DND-41 (cell line): ENCODE measurements around the gene USP9X.
"Not testable (repeated sequence)": the region's sequence is repeated elsewhere in the genome, so short reads cannot be mapped to it uniquely, and the experiment has no call there.

Source experiments
- ATAC-seq: fragments of 200-7000 bp; cut with Tn5 transposase; 3 replicates; pipeline ENCODE4 v1.9.1; 2021; ENCODE audit warnings: low read depth; ENCODE audit not compliant: insufficient read depth
- DNase-seq: peaks from one replicate; pipeline ENCODE4 v3.0.0-alpha.2; 2020
- H2AFZ ChIP-seq: 2 replicates; pipeline ENCODE4 v1.6.0; 2012; ENCODE audit warnings: low read depth, low read length
- H3K27ac ChIP-seq: 2 replicates; pipeline ENCODE4 v1.5.1; 2012; ENCODE audit warnings: low read length, inconsistent platforms
- H3K27me3 ChIP-seq: fragments of 200-600 bp; sonication (generic); 2 replicates; pipeline ENCODE4 v1.6.0; 2012; ENCODE audit warnings: low read length, mild to moderate bottlenecking, inconsistent platforms; ENCODE audit not compliant: insufficient read depth, poor library complexity
- H3K36me3 ChIP-seq: 2 replicates; pipeline ENCODE4 v1.5.1; 2012; ENCODE audit warnings: low read length, inconsistent platforms; ENCODE audit not compliant: insufficient read depth
- H3K4me1 ChIP-seq: 2 replicates; pipeline ENCODE4 v1.5.1; 2012; ENCODE audit warnings: mild to moderate bottlenecking, low read length; ENCODE audit not compliant: insufficient read depth
- H3K4me2 ChIP-seq: 2 replicates; pipeline ENCODE4 v1.6.0; 2012; ENCODE audit warnings: mild to moderate bottlenecking, moderate library complexity, low read length, inconsistent platforms; ENCODE audit not compliant: insufficient read depth
- H3K4me3 ChIP-seq, 2 experiments: fragments of 200-600 bp in 1 of 2; shearing (Covaris generic) in 1 of 2; 2 replicates each; pipeline ENCODE4 v1.5.1; 2012 to 2016; ENCODE audit warnings: inconsistent platforms in 2 of 2, low read length in 2 of 2, mild to moderate bottlenecking in 2 of 2, low read depth in 1 of 2, moderate library complexity in 1 of 2
- H3K79me2 ChIP-seq: 2 replicates; pipeline ENCODE4 v1.6.0; 2012; ENCODE audit warnings: low read length, inconsistent platforms; ENCODE audit not compliant: insufficient read depth
- H3K9ac ChIP-seq: 2 replicates; pipeline ENCODE4 v1.6.0; 2012; ENCODE audit warnings: low read depth, mild to moderate bottlenecking, inconsistent platforms, low read length, moderate library complexity
- H3K9me3 ChIP-seq: 2 replicates; pipeline ENCODE4 v1.5.1; 2012; ENCODE audit warnings: low read length, moderate library complexity, mild to moderate bottlenecking, inconsistent platforms; ENCODE audit not compliant: insufficient read depth, severe bottlenecking
- H4K20me1 ChIP-seq: 2 replicates; pipeline ENCODE4 v1.6.0; 2012; ENCODE audit warnings: low read length; ENCODE audit not compliant: insufficient read depth
- EZH2 ChIP-seq: IDR thresholded peaks from 3 replicates; pipeline ENCODE4 v1.6.1; 2012; ENCODE audit warnings: borderline replicate concordance, low read depth, mild to moderate bottlenecking, moderate library complexity, low read length, inconsistent platforms; ENCODE audit not compliant: severe bottlenecking
- TF ChIP-seq, protein P1 (sequence below): IDR thresholded peaks from 2 replicates; pipeline ENCODE4 v1.5.1; 2012; ENCODE audit warnings: borderline replicate concordance, low read length, moderate library complexity, mild to moderate bottlenecking; ENCODE audit not compliant: poor library complexity, severe bottlenecking; ENCODE audit errors: extremely low read depth

The USP9X gene

DNA sequence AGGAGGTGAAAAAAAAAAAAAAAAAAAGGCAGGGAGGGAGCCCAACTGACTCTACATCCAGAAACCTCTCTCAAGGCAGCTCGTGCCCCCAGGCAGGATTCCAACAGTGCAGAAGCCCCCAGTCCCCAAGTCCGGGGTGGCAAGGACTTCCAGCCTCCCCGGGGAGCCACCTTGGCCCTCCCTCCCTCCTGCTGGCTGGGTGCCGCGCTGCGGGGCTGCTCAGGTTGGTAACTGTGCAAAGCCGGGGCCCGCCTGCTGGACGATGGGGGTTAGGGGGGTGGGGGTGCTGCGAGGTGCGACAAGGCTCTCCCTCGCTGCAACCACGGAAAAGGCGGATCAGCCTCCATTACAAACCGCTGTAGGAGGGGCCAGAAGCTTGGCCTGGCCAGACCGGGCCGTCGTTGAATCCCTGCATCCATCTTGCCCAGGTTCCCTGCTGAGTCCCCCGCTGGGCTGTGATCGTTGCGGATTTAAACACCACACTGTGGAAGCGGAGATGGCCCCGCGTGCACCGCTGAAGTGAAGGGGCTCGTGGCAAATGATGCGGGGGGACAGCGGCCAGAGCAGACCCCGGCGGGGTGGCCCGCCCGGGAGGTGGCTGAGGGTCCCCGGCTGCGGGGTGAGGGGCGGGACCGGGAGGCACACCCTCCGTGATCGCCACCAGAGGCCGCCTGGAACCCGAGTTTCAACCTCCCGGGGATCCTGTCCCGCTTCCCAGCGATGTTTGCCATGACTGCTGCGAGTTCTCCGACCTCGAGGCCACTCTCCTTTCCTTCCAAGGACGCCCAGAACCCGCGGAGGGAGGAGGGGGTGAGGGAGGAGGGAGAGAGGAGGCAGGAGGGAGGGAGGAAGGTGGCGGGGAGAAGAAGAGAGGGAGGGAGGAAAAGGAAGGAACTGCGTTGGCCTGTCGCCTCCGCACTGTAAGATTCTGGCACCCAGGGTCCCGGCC lies 190.7 kb downstream of the USP9X start:
- ATAC-seq: peak; percentile 89
- peak overlapping the region; percentile 73 for H2AFZ ChIP-seq

DNA sequence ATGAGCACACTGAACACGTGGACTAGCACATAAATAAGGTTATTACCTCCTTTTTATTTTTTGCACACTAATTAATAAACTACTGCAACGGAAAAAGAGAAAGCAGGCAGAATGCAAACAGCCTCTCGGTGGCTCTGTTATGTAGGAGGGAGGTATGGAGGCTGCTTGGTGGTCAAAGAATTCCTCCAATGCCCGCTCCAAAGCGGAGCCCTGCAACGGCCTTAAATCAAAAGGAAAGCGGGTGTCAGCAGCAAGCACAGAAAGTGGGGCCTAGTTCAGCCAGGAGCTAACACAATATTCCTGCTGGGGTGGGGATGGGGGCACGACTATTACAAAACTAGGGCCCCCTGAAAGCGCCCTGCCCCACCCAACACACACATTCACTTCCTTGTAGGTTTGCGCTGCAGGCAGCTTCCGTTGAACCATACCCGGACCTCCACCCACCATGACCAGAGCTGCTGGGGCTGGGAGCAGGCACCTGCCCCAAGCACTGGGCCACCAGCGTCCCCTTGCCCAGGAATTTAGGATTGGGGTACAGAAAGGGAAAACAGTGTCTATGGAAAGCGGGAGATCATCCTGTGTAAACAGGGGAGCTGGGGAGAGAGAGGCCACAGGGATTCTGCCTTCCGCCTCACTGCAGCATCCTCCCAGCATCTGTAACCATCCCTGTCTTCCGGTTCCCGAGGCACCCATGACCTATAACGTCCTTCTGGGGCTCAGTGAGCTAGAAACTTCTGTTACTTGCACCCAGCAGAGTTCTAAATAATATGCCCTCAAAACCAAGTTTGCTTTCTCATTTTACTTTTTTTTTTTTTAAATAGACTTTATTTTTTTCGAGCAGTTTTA lies 191.6 kb downstream of the USP9X start:
- no peaks in the 10 kb centered on the region for H3K9me3 ChIP-seq
- H3K27ac ChIP-seq: no peak overlapping the region
- peak overlapping the region; percentile 49 for H3K9ac ChIP-seq
- no peaks in the 10 kb centered on the region for H3K79me2 ChIP-seq
- H3K4me2 ChIP-seq: peak overlapping the region; percentile 70
- no peaks in the 10 kb centered on the region for H3K36me3 ChIP-seq
- H3K4me1 ChIP-seq: peaks cover 17% of the 10 kb centered on the region
- peak overlapping the region; percentile 16 to 60; a peak in 2 of 4 replicates for H3K4me3 ChIP-seq
- ATAC-seq (no peak), DNase-seq (no peak)
- H3K27me3 ChIP-seq: no peaks in the 10 kb centered on the region
- TF ChIP-seq EZH2: no peak
- TF ChIP-seq, protein P1, sequence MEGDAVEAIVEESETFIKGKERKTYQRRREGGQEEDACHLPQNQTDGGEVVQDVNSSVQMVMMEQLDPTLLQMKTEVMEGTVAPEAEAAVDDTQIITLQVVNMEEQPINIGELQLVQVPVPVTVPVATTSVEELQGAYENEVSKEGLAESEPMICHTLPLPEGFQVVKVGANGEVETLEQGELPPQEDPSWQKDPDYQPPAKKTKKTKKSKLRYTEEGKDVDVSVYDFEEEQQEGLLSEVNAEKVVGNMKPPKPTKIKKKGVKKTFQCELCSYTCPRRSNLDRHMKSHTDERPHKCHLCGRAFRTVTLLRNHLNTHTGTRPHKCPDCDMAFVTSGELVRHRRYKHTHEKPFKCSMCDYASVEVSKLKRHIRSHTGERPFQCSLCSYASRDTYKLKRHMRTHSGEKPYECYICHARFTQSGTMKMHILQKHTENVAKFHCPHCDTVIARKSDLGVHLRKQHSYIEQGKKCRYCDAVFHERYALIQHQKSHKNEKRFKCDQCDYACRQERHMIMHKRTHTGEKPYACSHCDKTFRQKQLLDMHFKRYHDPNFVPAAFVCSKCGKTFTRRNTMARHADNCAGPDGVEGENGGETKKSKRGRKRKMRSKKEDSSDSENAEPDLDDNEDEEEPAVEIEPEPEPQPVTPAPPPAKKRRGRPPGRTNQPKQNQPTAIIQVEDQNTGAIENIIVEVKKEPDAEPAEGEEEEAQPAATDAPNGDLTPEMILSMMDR: no peak
- H4K20me1 ChIP-seq: no peaks in the 10 kb centered on the region
- H2AFZ ChIP-seq: peak overlapping the region; percentile 73

More for the DNA sequence above, 190.7 kb downstream of the USP9X start:
- Histone ChIP-seq H3K9me3 (no peaks in the 10 kb centered on the region), H3K4me3 (peak overlapping the region; percentile 16 to 60; a peak in 3 of 4 replicates), H3K27me3 (no peaks in the 10 kb centered on the region), H3K27ac (no peak overlapping the region; the same call in 1 of the 2 replicates), H3K9ac (peak overlapping the region; percentile 49), H3K79me2 (no peaks in the 10 kb centered on the region), H3K36me3 (no peaks in the 10 kb centered on the region), H3K4me1 (peaks cover 17% of the 10 kb centered on the region), H3K4me2 (peak overlapping the region; percentile 70), H4K20me1 (no peaks in the 10 kb centered on the region)
- DNase-seq: peak; percentile 68
- TF ChIP-seq EZH2: no peak
- TF ChIP-seq, protein P1: peak; percentile 65

DNA sequence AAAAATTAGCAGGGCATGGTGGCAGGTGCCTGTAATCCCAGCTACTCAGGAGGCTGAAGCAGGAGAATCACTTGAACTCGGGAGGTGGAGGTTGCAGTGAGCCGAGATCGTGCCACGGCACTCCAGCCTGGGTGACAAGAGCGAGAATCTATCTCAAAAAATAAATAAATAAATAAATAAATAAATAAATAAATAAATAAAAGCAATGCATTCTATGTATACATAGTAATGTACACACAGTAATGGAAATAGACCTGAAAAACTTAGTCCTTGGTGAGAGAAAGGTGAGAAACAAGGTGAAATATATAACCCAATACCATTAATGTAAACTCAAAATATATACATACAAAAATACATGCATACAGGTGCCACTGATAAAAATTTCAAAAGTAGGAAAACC lies 197.1 kb downstream of the USP9X start:
- not testable (repeated sequence) for H3K9me3 ChIP-seq, H3K36me3 ChIP-seq, DNase-seq, H3K4me3 ChIP-seq, H3K9ac ChIP-seq, H3K27ac ChIP-seq, H3K4me2 ChIP-seq, H2AFZ ChIP-seq, H3K79me2 ChIP-seq, ATAC-seq, H4K20me1 ChIP-seq, H3K4me1 ChIP-seq, H3K27me3 ChIP-seq

DNA sequence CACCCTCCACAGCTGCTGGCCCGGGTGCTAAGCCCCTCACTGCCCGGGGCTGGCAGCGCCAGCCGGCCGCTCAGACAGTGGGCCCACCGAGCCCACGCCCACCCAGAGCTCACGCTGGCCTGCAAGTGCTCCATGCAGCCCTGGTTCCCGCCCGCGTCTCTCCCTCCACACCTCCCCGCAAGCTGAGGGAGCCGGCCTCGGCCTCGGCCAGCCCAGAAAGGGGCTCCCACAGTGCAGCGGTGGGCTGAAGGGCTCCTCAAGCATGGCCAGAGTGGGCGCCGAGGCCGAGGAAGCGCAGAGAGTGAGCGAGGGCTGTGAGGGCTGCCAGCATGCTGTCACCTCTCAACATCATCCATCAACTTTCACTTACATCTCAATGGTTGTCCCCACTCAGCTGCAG lies 200.7 kb downstream of the USP9X start:
- not testable (repeated sequence) for H3K9me3 ChIP-seq, ATAC-seq

More for the DNA sequence above, 200.7 kb downstream of the USP9X start:
- H3K4me3 ChIP-seq, H3K9ac ChIP-seq, H3K27ac ChIP-seq, H2AFZ ChIP-seq, H3K79me2 ChIP-seq, DNase-seq, H3K4me1 ChIP-seq, H4K20me1 ChIP-seq, H3K36me3 ChIP-seq, H3K4me2 ChIP-seq, H3K27me3 ChIP-seq: not testable (repeated sequence)
